K562 (cell line): Measurements from ENCODE around the gene SULT1A2. TPM values are rescaled to one million over a fixed set of nuclear protein-coding genes. Genes with fewer than 3 reads are reported as not detected.

Experiments used
- ATAC-seq: fragments of 200-7000 bp; cut with Tn5 transposase; 3 replicates; pipeline ENCODE4 v1.9.1; 2020; ENCODE audit warnings: moderate library complexity
- BruUV-seq: library from RNA; stranded (reverse); fragments of 400-500 nt; replicated peaks from 2 replicates; lab custom pipeline; 2021; lab: Mats Ljungman, UMichigan
- CTCF ChIA-PET: fragments of 300-600 bp; formaldehyde crosslinking; extraction: SDS; loops from one replicate; lab custom pipeline; 2021; ENCODE audit warnings: low intra/inter-chr PET ratio; lab: Yijun Ruan, JAX
- POLR2A ChIA-PET: fragments of 300-600, 350-650 bp; sonication (Branson Sonifier 250); formaldehyde crosslinking; extraction: SDS; loops from one replicate; lab custom pipeline; 2021; ENCODE audit warnings: antibody characterized with exemption, inconsistent platforms; lab: Yijun Ruan, JAX
- DNase-seq, 4 experiments: peaks; one replicate each; pipeline versions ENCODE4 v3.0.0 to v3.0.0-alpha.2; 2011 to 2018; ENCODE audit warnings: low spot score in 3 of 4, mixed read lengths in 3 of 4; ENCODE audit errors: extremely low read depth in 1 of 4
- FAIRE-seq: peaks from 2 replicates; lab custom pipeline; 2011; peaks lifted over from hg19 to GRCh38; lab: Jason Lieb, UNC
- H2AFZ ChIP-seq: 2 replicates; pipeline ENCODE4 v1.6.0; 2011; ENCODE audit warnings: low read depth, low read length, control low read depth, inconsistent platforms
- H3K27ac ChIP-seq: fragments of 200-600 bp; 3 replicates; pipeline ENCODE4 v1.8.0; 2011; ENCODE audit warnings: low read depth, mild to moderate bottlenecking, control low read depth, inconsistent platforms, low read length, moderate library complexity, mixed read lengths; ENCODE audit errors: extremely low read depth
- H3K27me3 ChIP-seq, 2 experiments: fragments of 300-600 bp in 1 of 2; 2 replicates in 1 of 2; 3 replicates in 1 of 2; pipeline versions ENCODE4 v1.6.0 to v1.8.0; 2011; ENCODE audit warnings: inconsistent platforms in 2 of 2, low read length in 2 of 2, mild to moderate bottlenecking in 1 of 2, mixed read lengths in 1 of 2, moderate library complexity in 1 of 2; ENCODE audit not compliant: control insufficient read depth in 2 of 2, insufficient read depth in 2 of 2
- H3K36me3 ChIP-seq: fragments of 300-600 bp; 3 replicates; pipeline ENCODE4 v1.8.0; 2011; ENCODE audit warnings: mild to moderate bottlenecking, low read length, inconsistent platforms; ENCODE audit not compliant: control insufficient read depth, insufficient read depth
- H3K4me1 ChIP-seq, 2 experiments: fragments of 200-600 bp in 1 of 2; replicated peaks in 1 of 2; 2 replicates in 1 of 2; 3 replicates in 1 of 2; pipeline versions ENCODE4 v1.5.1 to v1.8.0; 2011; ENCODE audit warnings: inconsistent platforms in 2 of 2, low read length in 2 of 2, mild to moderate bottlenecking in 1 of 2, mixed read lengths in 1 of 2, moderate library complexity in 1 of 2; ENCODE audit not compliant: control insufficient read depth in 2 of 2, insufficient read depth in 2 of 2
- H3K4me2 ChIP-seq: 2 replicates; pipeline ENCODE4 v1.6.1; 2011; ENCODE audit warnings: low read length, control low read depth, inconsistent platforms, mixed read lengths; ENCODE audit not compliant: insufficient read depth
- H3K4me3 ChIP-seq: fragments of 200-600 bp; sonication (generic), shearing (Covaris generic); 2 replicates; pipeline ENCODE4 v1.5.1; 2016; ENCODE audit warnings: control low read depth, inconsistent platforms
- H3K79me2 ChIP-seq: fragments of 200-600 bp; 3 replicates; pipeline ENCODE4 v1.8.0; 2011; ENCODE audit warnings: low read length, inconsistent platforms; ENCODE audit not compliant: control insufficient read depth, insufficient read depth
- H3K9ac ChIP-seq, 2 experiments: 2 replicates each; pipeline versions ENCODE4 v1.6.0 to v1.6.1; 2011; ENCODE audit warnings: low read depth in 2 of 2, low read length in 2 of 2, control low read depth in 1 of 2, inconsistent platforms in 1 of 2, mild to moderate bottlenecking in 1 of 2, mixed read lengths in 1 of 2; ENCODE audit not compliant: insufficient read depth in 1 of 2
- H3K9me1 ChIP-seq: one replicate; pipeline ENCODE4 v1.6.0; 2011; ENCODE audit warnings: inconsistent platforms, mild to moderate bottlenecking, low read length, moderate library complexity; ENCODE audit not compliant: control insufficient read depth, insufficient read depth
- H3K9me3 ChIP-seq: replicated peaks from 2 replicates; pipeline ENCODE4 v1.5.1; 2011; ENCODE audit warnings: low read depth, low read length, inconsistent platforms; ENCODE audit not compliant: control insufficient read depth, insufficient read depth
- H4K20me1 ChIP-seq: replicated peaks from 2 replicates; pipeline ENCODE4 v1.6.1; 2011; ENCODE audit warnings: low read length, inconsistent platforms, mixed read lengths; ENCODE audit not compliant: control insufficient read depth, insufficient read depth
- CLOCK ChIP-seq: fragments of 250-450 bp; sonication (Bioruptor Pico); IDR thresholded peaks from 2 replicates; pipeline ENCODE4 v1.4.0; 2020; ENCODE audit warnings: mild to moderate bottlenecking, moderate library complexity, borderline replicate concordance
- SUPT5H ChIP-seq: fragments of 450-650 bp; IDR thresholded peaks from 2 replicates; pipeline ENCODE4 v1.6.1; 2016
- ZBTB5 ChIP-seq: fragments of 450-650 bp; IDR thresholded peaks from 2 replicates; pipeline ENCODE4 v1.6.1; 2017; ENCODE audit warnings: antibody characterized with exemption
- ZC3H8 ChIP-seq: fragments of 450-650 bp; IDR thresholded peaks from 2 replicates; pipeline ENCODE4 v1.6.1; 2017
- ZNF124 ChIP-seq: sonication (generic); formaldehyde crosslinking; IDR thresholded peaks from 2 replicates; pipeline ENCODE4 v1.8.1; 2022; ENCODE audit warnings: missing genetic modification reagents
- ZNF551 ChIP-seq: fragments of 250-450 bp; sonication (Bioruptor Pico); IDR thresholded peaks from 2 replicates; pipeline ENCODE4 v1.5.0; 2021; ENCODE audit warnings: mild to moderate bottlenecking, moderate library complexity
- ZZZ3 ChIP-seq: fragments of 450-650 bp; IDR thresholded peaks from 2 replicates; pipeline ENCODE4 v1.6.1; 2016; ENCODE audit warnings: antibody characterized with exemption, mild to moderate bottlenecking, moderate library complexity
- WGBS: fragments of 100-300 bp; shearing (Covaris generic); methylation state at CpG from one replicate; pipeline ENCODE4 v1.1.6; 2016; ENCODE audit warnings: low coverage, mixed read lengths; ENCODE audit not compliant: insufficient coverage; ENCODE audit errors: missing lambda C conversion rate; 5-methylcytosine and 5-hydroxymethylcytosine counted together
- in situ Hi-C: fragments of 300-500 bp; cut with MboI; formaldehyde crosslinking; loops from 4 replicates; pipeline ENCODE4 v1.15.0; 2018; ENCODE audit warnings: inconsistent platforms, mixed read lengths
- intact Hi-C: fragments of 100-400 bp; cut with micrococcal nuclease; formaldehyde crosslinking; loops from 2 replicates; pipeline ENCODE4 v1.14.2; 2022
- polyA plus RNA-seq, 8 experiments: library from polyadenylated mRNA; depleted of rRNA in 4 of 8; stranded (reverse) in 5 of 8; unstranded in 3 of 8; fragments of >200 nt; fragmentation: Nextera tagmentation in 2 of 8; fragmentation: Illumina TruSeq in 1 of 8; extraction: Ambion mirVana in 2 of 8; extraction: Trizol in 1 of 8; gene quantifications; 2 replicates each; pipeline versions ENCODE4 v1.2.1 to v1.2.3, GENCODE V29; 2011 to 2014; ENCODE audit warnings: inconsistent platforms in 1 of 8, missing spikeins in 1 of 8
- total RNA-seq, 7 experiments: library from RNA; depleted of rRNA in 6 of 7; stranded (reverse); fragments of >200 nt in 6 of 7; fragmentation: Illumina TruSeq in 2 of 7; extraction: Trizol in 2 of 7; gene quantifications; 2 replicates each; pipeline versions ENCODE4 v1.2.1 to v1.2.3, GENCODE V29; 2011 to 2021; ENCODE audit warnings: low replicate concordance in 1 of 7
- TF ChIP-seq, protein P1 (sequence below): IDR thresholded peaks from 2 replicates; pipeline ENCODE4 v1.6.1; 2011; ENCODE audit warnings: borderline replicate concordance, low read depth, mild to moderate bottlenecking, moderate library complexity, low read length; ENCODE audit not compliant: insufficient read depth, poor library complexity, severe bottlenecking

SULT1A2 gene
- total and polyA plus RNA-seq, 9 of the 15 experiments (the other 6 are each of a cell fraction or from before 2014, with no cell fraction given): 0.73 to 3.2 (median 1.7) TPM

- H3K4me1 ChIP-seq: peaks cover 0 to 6% of the 10 kb centered on the region in 2 experiments; a peak in 2 of 5 replicates
- H3K79me2 ChIP-seq: no peaks in the 10 kb centered on the region
- intact Hi-C loops: no loop called here
- ATAC-seq (no peak), FAIRE-seq (no peak), DNase-seq (no peak)
- H3K27ac ChIP-seq: no peak overlapping the region
- TF ChIP-seq ZZZ3 (no peak), CLOCK (CRISPR knock-in tag) (no peak), ZC3H8 (no peak), SUPT5H (no peak), ZBTB5 (no peak), ZNF551 (CRISPR knock-in tag) (no peak), ZNF124 (no peak)
- TF ChIP-seq, protein P1, sequence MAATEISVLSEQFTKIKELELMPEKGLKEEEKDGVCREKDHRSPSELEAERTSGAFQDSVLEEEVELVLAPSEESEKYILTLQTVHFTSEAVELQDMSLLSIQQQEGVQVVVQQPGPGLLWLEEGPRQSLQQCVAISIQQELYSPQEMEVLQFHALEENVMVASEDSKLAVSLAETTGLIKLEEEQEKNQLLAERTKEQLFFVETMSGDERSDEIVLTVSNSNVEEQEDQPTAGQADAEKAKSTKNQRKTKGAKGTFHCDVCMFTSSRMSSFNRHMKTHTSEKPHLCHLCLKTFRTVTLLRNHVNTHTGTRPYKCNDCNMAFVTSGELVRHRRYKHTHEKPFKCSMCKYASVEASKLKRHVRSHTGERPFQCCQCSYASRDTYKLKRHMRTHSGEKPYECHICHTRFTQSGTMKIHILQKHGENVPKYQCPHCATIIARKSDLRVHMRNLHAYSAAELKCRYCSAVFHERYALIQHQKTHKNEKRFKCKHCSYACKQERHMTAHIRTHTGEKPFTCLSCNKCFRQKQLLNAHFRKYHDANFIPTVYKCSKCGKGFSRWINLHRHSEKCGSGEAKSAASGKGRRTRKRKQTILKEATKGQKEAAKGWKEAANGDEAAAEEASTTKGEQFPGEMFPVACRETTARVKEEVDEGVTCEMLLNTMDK: no peak
- in situ Hi-C loops: loop anchor here (25.0 kb wide), 2 partner anchors 166 to 941 kb away; partner anchors contain the start of gene EIF3C
- H4K20me1 ChIP-seq: no peaks in the 10 kb centered on the region
- no peak overlapping the region for H3K4me3 ChIP-seq
- WGBS: 16% methylated on average over 7 of the region's 7 CpGs
- BruUV-seq: no TSS peak
- no peaks in the 10 kb centered on the region for H3K9me3 ChIP-seq
- H3K27me3 ChIP-seq: peaks cover 0 to 21% of the 10 kb centered on the region in 2 experiments; a peak in 4 of 5 replicates
- no peaks in the 10 kb centered on the region for H3K9me1 ChIP-seq
- ChIA-PET CTCF (no interaction called here), POLR2A (no interaction called here)
- no peak overlapping the region for H2AFZ ChIP-seq
- H3K4me2 ChIP-seq: no peak overlapping the region
- no peaks in the 10 kb centered on the region for H3K36me3 ChIP-seq
- H3K9ac ChIP-seq: no peak overlapping the region
Observed at GRCh38 chr16:28546626-28547025, 50.2 kb downstream of the SULT1A2 start.
